ENCODE results near the gene ANGPTL4. TPM values are rescaled to one million over a fixed set of nuclear protein-coding genes. Genes with fewer than 3 reads are reported as not detected.

ANGPTL4 gene
- total and polyA plus RNA-seq, 2 of the 13 experiments (the other 11 are each of a cell fraction or from before 2014, with no cell fraction given), result 0.80 to 21.7 TPM

GRCh38 chr19:8363803-8364771 lies at the start of gene ANGPTL4 (continued):
- TF ChIP-seq, protein P1, sequence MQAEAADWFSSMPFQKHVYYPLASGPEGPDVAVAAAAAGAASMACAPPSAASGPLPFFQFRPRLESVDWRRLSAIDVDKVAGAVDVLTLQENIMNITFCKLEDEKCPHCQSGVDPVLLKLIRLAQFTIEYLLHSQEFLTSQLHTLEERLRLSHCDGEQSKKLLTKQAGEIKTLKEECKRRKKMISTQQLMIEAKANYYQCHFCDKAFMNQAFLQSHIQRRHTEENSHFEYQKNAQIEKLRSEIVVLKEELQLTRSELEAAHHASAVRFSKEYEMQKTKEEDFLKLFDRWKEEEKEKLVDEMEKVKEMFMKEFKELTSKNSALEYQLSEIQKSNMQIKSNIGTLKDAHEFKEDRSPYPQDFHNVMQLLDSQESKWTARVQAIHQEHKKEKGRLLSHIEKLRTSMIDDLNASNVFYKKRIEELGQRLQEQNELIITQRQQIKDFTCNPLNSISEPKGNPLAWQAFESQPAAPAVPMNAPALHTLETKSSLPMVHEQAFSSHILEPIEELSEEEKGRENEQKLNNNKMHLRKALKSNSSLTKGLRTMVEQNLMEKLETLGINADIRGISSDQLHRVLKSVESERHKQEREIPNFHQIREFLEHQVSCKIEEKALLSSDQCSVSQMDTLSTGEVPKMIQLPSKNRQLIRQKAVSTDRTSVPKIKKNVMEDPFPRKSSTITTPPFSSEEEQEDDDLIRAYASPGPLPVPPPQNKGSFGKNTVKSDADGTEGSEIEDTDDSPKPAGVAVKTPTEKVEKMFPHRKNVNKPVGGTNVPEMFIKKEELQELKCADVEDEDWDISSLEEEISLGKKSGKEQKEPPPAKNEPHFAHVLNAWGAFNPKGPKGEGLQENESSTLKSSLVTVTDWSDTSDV (CRISPR knock-in tag; IDR thresholded peaks at IDR 0.05), result no peak
- no peak for TF ChIP-seq ZNF441 (CRISPR knock-in tag; IDR thresholded peaks at IDR 0.05; ENCODE audit: borderline replicate concordance)
- no peak for TF ChIP-seq THAP9 (CRISPR knock-in tag; IDR thresholded peaks at IDR 0.05; ENCODE audit: borderline replicate concordance)
- TF ChIP-seq GTF2F1 (IDR thresholded peaks at IDR 0.05; ENCODE audit: low read length), result no peak
- peak; percentile 32; the same call in 1 of the 2 replicates for TF ChIP-seq GATA4 (IDR thresholded peaks at IDR 0.05; ENCODE audit: borderline replicate concordance, low read depth)
- 0 out of 2 replicates have a peak, but pooled peaks have one; percentile 77 for TF ChIP-seq BORCS8-MEF2B (CRISPR knock-in tag; IDR thresholded peaks at IDR 0.05)
- TF ChIP-seq ZNF788 (CRISPR knock-in tag; IDR thresholded peaks at IDR 0.05; ENCODE audit: borderline replicate concordance), result no peak
- no peak for TF ChIP-seq ZBTB26 (CRISPR knock-in tag; IDR thresholded peaks at IDR 0.05; ENCODE audit: borderline replicate concordance)
- TF ChIP-seq E2F2 (CRISPR knock-in tag; IDR thresholded peaks at IDR 0.05; ENCODE audit: borderline replicate concordance), result no peak
- no peak for TF ChIP-seq KDM6A (CRISPR knock-in tag; IDR thresholded peaks at IDR 0.05; ENCODE audit: low read depth)
- 0 out of 2 replicates have a peak, but pooled peaks have one; percentile 20 for TF ChIP-seq TFDP2 (CRISPR knock-in tag; IDR thresholded peaks at IDR 0.05)
- no peak; the same call in 1 of the 2 replicates for TF ChIP-seq FOSL2 (CRISPR knock-in tag; IDR thresholded peaks at IDR 0.05)
- TF ChIP-seq NCOA5 (CRISPR knock-in tag; IDR thresholded peaks at IDR 0.05), result no peak
- no peak for TF ChIP-seq ZBTB3 (CRISPR knock-in tag; IDR thresholded peaks at IDR 0.05; ENCODE audit: borderline replicate concordance, low read depth)
- no peak for TF ChIP-seq CHD2 (IDR thresholded peaks at IDR 0.05; ENCODE audit: low read depth, low read length)
- no peak for TF ChIP-seq SATB2 (CRISPR knock-in tag; IDR thresholded peaks at IDR 0.05)
- TF ChIP-seq ARHGAP35 (CRISPR knock-in tag; IDR thresholded peaks at IDR 0.05; ENCODE audit: borderline replicate concordance), result 0 out of 2 replicates have a peak, but pooled peaks have one; percentile 58
